PFSK-1 (cell line): ENCODE measurements around the gene MUL1.

Experiments
- FOXP2 ChIP-seq: optimal IDR thresholded peaks from 2 replicates; pipeline ENCODE3; 2011; ENCODE audit warnings: borderline replicate concordance, control low read depth, inconsistent platforms; ENCODE audit not compliant: insufficient read depth; ENCODE audit errors: extremely low read length, extremely low read depth
- POLR2AphosphoS5 ChIP-seq: IDR thresholded peaks from 2 replicates; pipeline ENCODE4 v1.6.1; 2012; ENCODE audit warnings: low read depth, mild to moderate bottlenecking, control low read depth, low read length, moderate library complexity
- REST ChIP-seq, 2 experiments: IDR thresholded peaks; 2 replicates each; pipeline versions ENCODE4 v1.6.1 to v1.8.0; 2011 to 2012; ENCODE audit warnings: low read depth in 2 of 2, low read length in 2 of 2, control low read depth in 1 of 2, inconsistent platforms in 1 of 2, mild to moderate bottlenecking in 1 of 2, moderate library complexity in 1 of 2; ENCODE audit not compliant: insufficient read depth in 1 of 2
- SIN3A ChIP-seq: IDR thresholded peaks from 2 replicates; pipeline ENCODE4 v1.6.1; 2012; ENCODE audit warnings: mild to moderate bottlenecking, low read length, moderate library complexity, borderline replicate concordance; ENCODE audit not compliant: insufficient read depth
- TAF1 ChIP-seq: IDR thresholded peaks from 2 replicates; pipeline ENCODE4 v1.6.1; 2012; ENCODE audit warnings: low read length, control low read depth, borderline replicate concordance; ENCODE audit not compliant: insufficient read depth

Gene MUL1

GRCh38 chr1:20454004-20454403 lies 53.9 kb downstream of the MUL1 start:
- TF ChIP-seq POLR2AphosphoS5 (no peak), SIN3A (no peak), FOXP2 (no peak), TAF1 (no peak), REST (IDR thresholded peaks at IDR 0.05; ENCODE audit: insufficient read depth in 1 of 2, low read depth in 2 of 2, low read length in 2 of 2) (no peak)

- TF ChIP-seq REST (IDR thresholded peaks at IDR 0.05; ENCODE audit: insufficient read depth in 1 of 2, low read depth in 2 of 2, low read length in 2 of 2) (no peak), SIN3A (no peak), POLR2AphosphoS5 (no peak)
Observed at GRCh38 chr1:20449735-20450311, 58.1 kb downstream of the MUL1 start.
